Fibroblast of gingiva (primary cell): ENCODE results near the gene LZIC.
"Not testable (repeated sequence)": the region's sequence is repeated elsewhere in the genome, so short reads cannot be mapped to it uniquely, and the experiment has no call there.

Source experiments
- DNase-seq: peaks from one replicate; pipeline ENCODE4 v3.0.0-alpha.2; 2011; ENCODE audit warnings: low read depth

The LZIC gene

GRCh38 chr1:9942939-9943788, at the start of gene LZIC, which contains the start of gene NMNAT1:
TSS of gene LZIC (minus strand) at chr1:9943391. CDS start at chr1:9936619, 6,772 bp downstream.
TSS of gene NMNAT1 (plus strand) at chr1:9943475. CDS start at chr1:9972074, 28,599 bp downstream.
- DNase-seq, result peak; percentile 95

GRCh38 chr1:9992910-9993309, 49.7 kb upstream of the LZIC start:
- DNase-seq, result no peak

GRCh38 chr1:9990944-9991343, 47.8 kb upstream of the LZIC start:
- peak; percentile 6 for DNase-seq

- no peak for DNase-seq
Observed at GRCh38 chr1:9989773-9990172, 46.6 kb upstream of the LZIC start.

- DNase-seq, result no peak
Observed at GRCh38 chr1:9985001-9985400, 41.8 kb upstream of the LZIC start.

GRCh38 chr1:9984253-9984652, 41.1 kb upstream of the LZIC start:
- no peak for DNase-seq

- no peak for DNase-seq
Observed at GRCh38 chr1:9960706-9961562, 17.7 kb upstream of the LZIC start.

- DNase-seq, result no peak
Observed at GRCh38 chr1:9960011-9960410, 16.8 kb upstream of the LZIC start.

GRCh38 chr1:9957726-9958125, 14.5 kb upstream of the LZIC start:
- no peak for DNase-seq

GRCh38 chr1:9946315-9946714, 3.1 kb upstream of the LZIC start:
- no peak for DNase-seq

- peak; percentile 57 for DNase-seq
Observed at GRCh38 chr1:9942399-9942938, 722 bp downstream of the LZIC start.

- DNase-seq, result no peak
Observed at GRCh38 chr1:9929431-9930385, 13.5 kb downstream of the LZIC start.

GRCh38 chr1:9927259-9927658, 15.9 kb downstream of the LZIC start:
- DNase-seq, result no peak

GRCh38 chr1:9922342-9922741, 20.8 kb downstream of the LZIC start:
- no peak for DNase-seq

- no peak for DNase-seq
Observed at GRCh38 chr1:9920606-9921005, 22.6 kb downstream of the LZIC start.

GRCh38 chr1:9917901-9918300, 25.3 kb downstream of the LZIC start:
- no peak for DNase-seq

- DNase-seq, result not testable (repeated sequence)
Observed at GRCh38 chr1:9917495-9917894, 25.7 kb downstream of the LZIC start.

GRCh38 chr1:9916452-9916851, 26.7 kb downstream of the LZIC start:
- DNase-seq, result no peak

- DNase-seq, result no peak
Observed at GRCh38 chr1:9914610-9914937, 28.6 kb downstream of the LZIC start.

- no peak for DNase-seq
Observed at GRCh38 chr1:9912264-9912936, 30.8 kb downstream of the LZIC start.
